Mesothelial cell of epicardium (in vitro differentiated cells): ENCODE results near the gene SMC6. TPM values are rescaled to one million over a fixed set of nuclear protein-coding genes. Genes with fewer than 3 reads are reported as not detected.

Experiments used
- DNase-seq, 2 experiments: peaks; one replicate each; pipeline ENCODE4 v3.0.0; 2021; ENCODE audit warnings: low spot score in 2 of 2; ENCODE audit not compliant: unreplicated experiment in 2 of 2
- H3K27ac Mint-ChIP-seq: 2 replicates; pipeline ENCODE4 v1.8.0; 2021; ENCODE audit warnings: mixed read lengths
- H3K27me3 Mint-ChIP-seq: 2 replicates; pipeline ENCODE4 v1.8.0; 2021; ENCODE audit warnings: low read depth, mixed read lengths
- H3K36me3 Mint-ChIP-seq: 2 replicates; pipeline ENCODE4 v1.8.0; 2021; ENCODE audit warnings: mixed read lengths
- H3K4me1 Mint-ChIP-seq: 2 replicates; pipeline ENCODE4 v1.8.0; 2021; ENCODE audit warnings: mixed read lengths
- H3K4me3 Mint-ChIP-seq: 2 replicates; pipeline ENCODE4 v1.8.0; 2021; ENCODE audit warnings: mild to moderate bottlenecking, moderate library complexity, mixed read lengths
- H3K9me3 Mint-ChIP-seq: 2 replicates; pipeline ENCODE4 v1.8.0; 2021; ENCODE audit warnings: mixed read lengths
- total RNA-seq: library from RNA; stranded (reverse); gene quantifications from 3 replicates; pipeline ENCODE4 v1.2.1, GENCODE V29; 2021
- TF ChIP-seq, protein P1 (sequence below): fragments of 200-600 bp; sonication (generic); IDR thresholded peaks from one replicate; pipeline ENCODE4 v1.5.0; 2021; ENCODE audit warnings: antibody characterized with exemption; ENCODE audit not compliant: unreplicated experiment

Gene SMC6
- total RNA-seq, 1 donor from 2014 or later: 24.7 TPM

DNA sequence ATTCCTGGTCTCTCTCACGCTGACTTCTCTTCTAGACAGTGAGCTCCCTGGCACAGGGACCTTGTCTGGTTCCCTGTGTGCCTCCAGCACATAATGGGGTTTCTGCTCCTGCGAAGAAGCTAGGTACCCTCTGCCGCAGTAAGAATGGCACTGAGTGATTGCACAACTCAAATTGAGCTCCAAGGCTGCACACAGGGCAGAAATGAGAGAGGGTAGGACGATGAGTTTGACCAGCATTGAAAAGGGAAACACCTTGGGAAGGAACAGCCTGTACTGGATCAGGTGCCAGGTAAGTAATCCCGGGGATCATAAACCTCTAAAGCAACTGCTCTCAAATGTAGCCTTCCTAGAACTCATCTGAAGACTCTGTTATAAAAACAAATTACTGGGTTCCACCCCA lies 41.7 kb upstream of the SMC6 start:
- H3K9me3 Mint-ChIP-seq: no peaks in the 10 kb centered on the region
- H3K27me3 Mint-ChIP-seq: peaks cover 26% of the 10 kb centered on the region
- peaks cover 18% of the 10 kb centered on the region for H3K4me1 Mint-ChIP-seq
- no peaks in the 10 kb centered on the region for H3K36me3 Mint-ChIP-seq
- DNase-seq: no peak
- TF ChIP-seq, protein P1, sequence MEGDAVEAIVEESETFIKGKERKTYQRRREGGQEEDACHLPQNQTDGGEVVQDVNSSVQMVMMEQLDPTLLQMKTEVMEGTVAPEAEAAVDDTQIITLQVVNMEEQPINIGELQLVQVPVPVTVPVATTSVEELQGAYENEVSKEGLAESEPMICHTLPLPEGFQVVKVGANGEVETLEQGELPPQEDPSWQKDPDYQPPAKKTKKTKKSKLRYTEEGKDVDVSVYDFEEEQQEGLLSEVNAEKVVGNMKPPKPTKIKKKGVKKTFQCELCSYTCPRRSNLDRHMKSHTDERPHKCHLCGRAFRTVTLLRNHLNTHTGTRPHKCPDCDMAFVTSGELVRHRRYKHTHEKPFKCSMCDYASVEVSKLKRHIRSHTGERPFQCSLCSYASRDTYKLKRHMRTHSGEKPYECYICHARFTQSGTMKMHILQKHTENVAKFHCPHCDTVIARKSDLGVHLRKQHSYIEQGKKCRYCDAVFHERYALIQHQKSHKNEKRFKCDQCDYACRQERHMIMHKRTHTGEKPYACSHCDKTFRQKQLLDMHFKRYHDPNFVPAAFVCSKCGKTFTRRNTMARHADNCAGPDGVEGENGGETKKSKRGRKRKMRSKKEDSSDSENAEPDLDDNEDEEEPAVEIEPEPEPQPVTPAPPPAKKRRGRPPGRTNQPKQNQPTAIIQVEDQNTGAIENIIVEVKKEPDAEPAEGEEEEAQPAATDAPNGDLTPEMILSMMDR: no peak
- H3K4me3 Mint-ChIP-seq: no peak overlapping the region
- no peak overlapping the region for H3K27ac Mint-ChIP-seq

DNA sequence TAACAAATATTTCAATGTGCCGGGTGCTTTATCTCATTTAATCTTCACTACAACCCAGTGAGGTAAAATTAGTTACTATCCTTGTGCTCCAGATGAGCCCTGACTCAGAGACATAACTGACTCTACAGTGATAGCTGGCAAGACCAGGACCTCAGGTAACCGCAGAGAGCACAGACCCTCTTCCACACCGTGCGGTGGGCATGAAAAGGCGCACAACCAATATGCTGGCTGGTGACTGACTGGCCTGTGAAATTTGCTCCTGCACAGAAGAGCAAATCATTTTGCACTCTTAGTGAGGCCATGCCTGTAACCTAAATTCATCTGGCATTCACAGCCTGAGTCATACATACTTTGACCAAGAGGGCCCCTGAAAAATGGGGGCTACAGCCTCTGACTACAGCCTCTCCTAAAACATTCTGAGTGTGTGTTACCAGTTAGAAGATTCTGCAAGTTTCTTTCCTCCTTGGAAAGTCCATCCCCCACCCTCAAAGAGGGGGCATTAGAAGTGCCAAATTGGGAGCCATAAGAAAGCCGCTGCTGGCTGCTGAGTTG lies 40.3 kb upstream of the SMC6 start:
- peaks cover 18% of the 10 kb centered on the region for H3K4me1 Mint-ChIP-seq
- H3K9me3 Mint-ChIP-seq: no peaks in the 10 kb centered on the region
- no peak overlapping the region for H3K4me3 Mint-ChIP-seq
- no peak for DNase-seq
- H3K27ac Mint-ChIP-seq: no peak overlapping the region
- H3K36me3 Mint-ChIP-seq: no peaks in the 10 kb centered on the region
- H3K27me3 Mint-ChIP-seq: peaks cover 20% of the 10 kb centered on the region
- TF ChIP-seq, protein P1: no peak

DNA sequence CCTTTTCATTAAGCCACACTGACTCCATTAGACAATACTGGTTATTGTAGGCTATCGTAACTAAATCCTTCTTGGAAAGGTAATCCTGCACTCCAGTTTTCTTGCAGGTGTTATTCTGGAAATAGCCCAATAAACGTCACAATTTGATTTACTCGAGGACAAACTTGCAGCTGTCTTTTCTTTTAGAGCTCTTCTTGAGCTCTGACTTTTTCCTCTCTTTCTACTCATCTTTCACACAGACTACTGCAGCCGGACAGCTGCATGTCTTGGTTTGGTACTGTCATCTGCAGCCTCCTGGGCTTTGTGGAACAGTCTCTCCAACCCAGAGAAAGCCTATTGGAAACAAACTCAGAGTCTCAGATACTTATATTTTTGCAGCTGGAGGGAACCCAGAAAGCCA lies 39.7 kb upstream of the SMC6 start:
- H3K36me3 Mint-ChIP-seq: no peaks in the 10 kb centered on the region
- H3K9me3 Mint-ChIP-seq: no peaks in the 10 kb centered on the region
- H3K27me3 Mint-ChIP-seq: peaks cover 15% of the 10 kb centered on the region
- TF ChIP-seq, protein P1: no peak
- no peak overlapping the region for H3K27ac Mint-ChIP-seq
- peaks cover 22% of the 10 kb centered on the region for H3K4me1 Mint-ChIP-seq
- no peak overlapping the region for H3K4me3 Mint-ChIP-seq
- no peak for DNase-seq

DNA sequence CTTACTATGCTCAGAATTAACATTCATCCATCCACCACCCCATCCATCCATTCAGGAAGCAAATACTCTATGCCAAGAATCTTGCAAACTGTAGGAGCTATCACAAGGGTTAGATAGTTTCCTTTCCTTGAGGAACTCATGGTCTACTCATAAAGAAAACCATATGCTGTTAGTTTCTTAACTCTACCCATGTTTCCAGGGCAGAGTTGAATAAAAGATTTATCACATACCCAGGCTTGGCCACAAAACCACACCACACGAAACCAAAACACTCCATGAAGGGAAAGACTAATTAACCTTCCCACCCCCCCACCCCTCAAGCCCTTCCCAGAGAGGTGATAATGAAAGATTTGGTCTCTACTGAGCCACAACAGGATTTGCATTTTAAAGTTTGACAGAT lies 38.9 kb upstream of the SMC6 start:
- H3K4me1 Mint-ChIP-seq: peaks cover 27% of the 10 kb centered on the region
- no peak for DNase-seq
- TF ChIP-seq, protein P1: no peak
- H3K9me3 Mint-ChIP-seq: no peaks in the 10 kb centered on the region
- H3K27ac Mint-ChIP-seq: no peak overlapping the region
- H3K4me3 Mint-ChIP-seq: no peak overlapping the region
- H3K36me3 Mint-ChIP-seq: no peaks in the 10 kb centered on the region
- peaks cover 13% of the 10 kb centered on the region for H3K27me3 Mint-ChIP-seq

DNA sequence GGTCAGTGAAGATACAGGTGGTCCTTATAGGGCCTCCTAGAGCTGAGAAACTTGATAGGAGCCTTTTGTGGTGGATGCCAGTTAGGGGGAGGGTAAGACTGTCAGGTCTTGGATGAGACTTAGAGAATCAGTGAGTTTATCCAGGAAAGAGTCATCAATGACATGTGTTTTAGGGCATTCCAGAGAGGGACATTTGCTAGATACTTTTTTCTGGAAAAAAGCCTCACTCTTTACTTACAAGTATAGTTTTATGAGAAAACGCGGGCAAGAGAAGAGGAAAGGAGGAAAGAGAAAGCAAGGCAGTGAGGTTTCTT lies 38.2 kb upstream of the SMC6 start:
- no peak overlapping the region for H3K27ac Mint-ChIP-seq
- no peak overlapping the region for H3K4me3 Mint-ChIP-seq
- H3K27me3 Mint-ChIP-seq: peaks cover 13% of the 10 kb centered on the region
- DNase-seq: no peak
- peaks cover 27% of the 10 kb centered on the region for H3K4me1 Mint-ChIP-seq
- no peaks in the 10 kb centered on the region for H3K36me3 Mint-ChIP-seq
- no peaks in the 10 kb centered on the region for H3K9me3 Mint-ChIP-seq
- TF ChIP-seq, protein P1: no peak
